GM21786 (cell line): Measurements from ENCODE around the gene NFAM1.

Source experiments
- ATAC-seq: cut with Tn5 transposase; IDR thresholded peaks from one replicate; pipeline ENCODE4 v1.9.1; 2021; ENCODE audit not compliant: unreplicated experiment

The NFAM1 gene

DNA sequence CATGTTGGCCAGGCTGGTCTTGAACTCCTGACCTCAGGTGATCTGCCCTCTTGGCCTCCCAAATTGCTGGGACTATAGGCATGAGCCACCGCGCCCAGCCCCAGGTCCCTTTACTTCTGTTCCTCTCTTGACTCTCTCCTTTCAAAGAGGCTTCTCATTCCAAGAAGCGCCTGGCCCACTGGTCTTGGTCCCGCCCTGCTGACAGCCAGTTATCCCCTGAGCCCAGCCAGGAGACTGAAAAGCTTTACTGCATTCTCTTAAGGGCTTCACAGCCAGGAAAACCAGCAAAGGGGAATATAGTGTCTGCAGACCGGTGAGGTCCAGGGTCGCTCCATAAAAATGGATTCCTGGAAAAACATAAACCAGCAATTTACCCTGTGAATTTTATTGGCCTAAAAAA lies 68.3 kb downstream of the NFAM1 start:
- no peak for ATAC-seq

- no peak for ATAC-seq
Observed at GRCh38 chr22:42361523-42361922, 70.7 kb downstream of the NFAM1 start.

DNA sequence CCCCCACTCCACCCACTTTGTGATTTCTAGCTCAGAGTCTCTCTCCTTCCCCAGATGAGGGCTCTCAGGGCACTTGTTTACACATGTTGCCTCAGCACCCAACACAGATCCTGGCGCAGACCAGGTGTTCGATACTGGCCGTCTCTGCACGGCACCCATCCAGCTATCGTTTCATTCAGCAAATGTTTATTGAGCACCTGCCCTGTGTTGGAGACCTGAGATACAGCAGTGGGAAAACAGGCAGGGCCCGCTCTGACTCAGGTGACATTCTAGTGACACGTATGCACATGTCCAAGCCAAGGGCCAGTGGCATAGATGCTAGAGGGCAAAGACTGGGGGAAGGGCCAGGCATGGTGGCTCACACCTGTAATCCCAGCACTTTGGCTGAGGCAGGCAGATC lies 71.9 kb downstream of the NFAM1 start:
- ATAC-seq: no peak

DNA sequence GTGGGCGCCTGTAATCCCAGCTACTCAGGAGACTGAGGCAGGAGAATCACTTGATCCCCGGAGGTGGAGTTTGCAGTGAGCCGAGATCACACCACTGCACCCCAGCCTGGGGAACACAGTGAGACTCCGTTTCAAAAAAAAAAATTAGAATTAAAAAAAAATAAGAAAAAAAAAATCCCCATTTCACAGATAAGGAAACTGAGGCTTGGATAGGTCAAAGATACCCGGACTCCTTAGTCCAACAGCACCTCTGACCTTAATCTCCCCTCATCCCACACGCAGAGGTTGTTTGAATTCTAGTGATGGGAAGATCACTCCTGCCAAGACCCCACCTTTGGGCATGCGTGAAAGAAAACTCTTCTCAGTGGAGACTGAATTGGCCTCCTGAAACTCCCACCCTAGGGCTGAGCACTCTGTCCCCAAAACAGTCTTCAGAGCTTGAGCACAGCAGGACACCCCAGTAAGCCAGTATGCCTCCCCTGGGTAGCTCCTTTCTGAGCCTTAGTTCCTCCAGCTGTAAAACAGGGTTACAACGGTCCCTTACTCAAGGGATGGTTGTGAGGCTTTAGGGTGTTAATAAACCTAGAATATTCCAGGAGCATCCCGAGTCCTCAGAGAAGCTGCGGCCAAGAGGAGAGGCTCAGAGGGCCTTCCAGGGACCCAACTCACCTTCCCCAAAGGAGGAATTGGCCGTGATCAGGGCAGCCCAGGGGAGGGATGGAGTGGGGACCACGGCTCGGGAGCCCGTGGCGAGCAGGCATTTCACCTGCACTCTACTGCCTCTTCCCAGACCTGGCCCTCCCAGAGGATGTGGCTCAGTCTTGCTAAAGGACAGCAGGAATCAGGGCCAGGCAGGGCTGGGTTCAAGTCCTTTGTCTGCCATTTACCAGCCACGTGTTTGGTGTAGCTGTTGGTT lies 73.3 kb downstream of the NFAM1 start:
- no peak for ATAC-seq

GRCh38 chr22:42357634-42358296 lies 74.4 kb downstream of the NFAM1 start:
- ATAC-seq: no peak

- ATAC-seq: no peak
Observed at GRCh38 chr22:42357221-42357620, 75.0 kb downstream of the NFAM1 start.

- no peak for ATAC-seq
Observed at GRCh38 chr22:42356533-42356932, 75.7 kb downstream of the NFAM1 start.

DNA sequence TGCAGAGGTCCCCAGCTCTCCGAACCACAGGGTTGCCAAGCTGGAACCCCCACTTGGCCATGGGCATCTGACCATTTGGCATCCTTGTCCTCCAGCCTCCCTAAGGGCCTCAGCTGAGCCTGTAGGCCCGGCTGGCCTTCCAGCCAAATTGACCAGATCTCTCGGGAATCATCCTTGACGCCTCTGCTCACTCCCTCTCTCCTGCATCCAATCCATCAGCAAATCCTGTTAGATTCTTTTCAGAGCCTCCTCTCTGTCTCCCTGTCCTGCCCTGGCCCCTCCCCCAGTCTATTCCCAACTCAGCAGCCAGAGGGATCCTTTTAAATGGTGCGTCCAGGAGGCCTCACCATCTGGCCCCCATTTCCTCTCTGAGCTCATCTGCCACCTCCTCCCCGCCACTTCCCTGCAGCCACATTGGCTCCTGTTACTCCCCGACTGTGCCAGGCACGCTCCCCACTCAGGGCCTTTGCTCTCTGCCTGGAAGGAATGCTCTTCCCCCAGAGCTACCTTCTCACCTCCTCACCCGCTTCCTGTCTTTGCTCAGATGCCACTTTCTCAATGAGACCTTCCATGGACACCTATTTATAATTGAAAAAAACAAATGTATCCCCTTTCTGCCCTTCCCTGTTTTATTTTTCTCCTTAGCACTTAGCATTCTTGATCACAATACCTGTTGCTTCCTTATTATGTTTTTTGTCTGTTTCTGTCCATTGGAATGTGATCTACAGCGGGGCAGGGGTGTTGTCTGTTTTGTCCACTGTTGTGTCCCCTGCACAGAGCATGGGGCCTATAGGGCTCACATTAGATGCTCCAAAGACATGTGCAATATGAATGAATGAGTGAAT lies 78.1 kb downstream of the NFAM1 start:
- no peak for ATAC-seq

GRCh38 chr22:42350373-42350772 lies 81.8 kb downstream of the NFAM1 start:
- ATAC-seq: no peak

DNA sequence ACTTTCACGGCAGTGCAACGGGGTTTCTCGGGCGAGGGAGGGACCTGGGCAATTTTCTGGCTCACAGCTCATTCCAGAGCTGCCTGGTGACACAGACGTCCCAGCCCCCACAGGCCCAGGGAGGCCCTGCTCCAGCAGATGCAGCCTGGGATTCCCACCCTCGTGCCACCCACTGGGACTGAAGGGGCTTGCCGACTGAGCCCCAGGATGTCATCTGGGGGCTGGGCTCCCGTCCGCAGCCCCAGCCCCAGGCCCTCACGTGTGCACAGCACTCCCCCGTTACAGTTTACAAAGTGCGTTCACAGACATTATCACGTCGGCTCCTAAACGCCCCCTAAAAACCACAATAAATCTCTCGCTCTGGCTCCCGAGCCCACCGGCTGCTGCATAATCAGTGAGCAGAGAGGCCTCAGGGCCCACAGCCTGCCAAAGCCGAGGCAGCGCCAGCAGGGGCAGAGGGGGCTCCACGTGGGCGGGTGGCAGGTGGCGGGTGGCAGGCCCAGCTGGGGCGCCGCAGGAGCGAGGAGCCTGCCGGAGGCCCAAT lies 84.8 kb downstream of the NFAM1 start:
- ATAC-seq: no peak

GRCh38 chr22:42346722-42347121 lies 85.5 kb downstream of the NFAM1 start:
- no peak for ATAC-seq

- no peak for ATAC-seq
Observed at GRCh38 chr22:42345458-42345857, 86.7 kb downstream of the NFAM1 start.

- no peak for ATAC-seq
Observed at GRCh38 chr22:42344361-42344905, 87.8 kb downstream of the NFAM1 start.

GRCh38 chr22:42343531-42344081 lies 88.6 kb downstream of the NFAM1 start:
- ATAC-seq: no peak

DNA sequence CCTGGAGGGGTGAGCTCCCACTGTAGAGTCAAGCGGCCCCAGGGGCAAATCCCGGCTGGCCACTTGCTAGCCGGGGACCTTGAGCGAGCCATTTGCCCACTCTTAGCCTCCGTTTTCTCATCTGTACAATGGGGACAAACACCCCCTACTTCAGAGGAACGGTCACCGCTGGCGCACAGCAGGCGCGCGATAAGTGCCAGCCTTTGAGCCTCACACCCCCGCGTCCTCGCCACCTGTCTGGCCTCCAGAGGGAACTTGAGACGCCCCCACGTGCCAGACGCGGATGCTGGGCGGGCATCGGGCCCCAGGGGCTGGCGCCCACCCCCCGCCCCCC lies 89.1 kb downstream of the NFAM1 start:
- no peak for ATAC-seq

DNA sequence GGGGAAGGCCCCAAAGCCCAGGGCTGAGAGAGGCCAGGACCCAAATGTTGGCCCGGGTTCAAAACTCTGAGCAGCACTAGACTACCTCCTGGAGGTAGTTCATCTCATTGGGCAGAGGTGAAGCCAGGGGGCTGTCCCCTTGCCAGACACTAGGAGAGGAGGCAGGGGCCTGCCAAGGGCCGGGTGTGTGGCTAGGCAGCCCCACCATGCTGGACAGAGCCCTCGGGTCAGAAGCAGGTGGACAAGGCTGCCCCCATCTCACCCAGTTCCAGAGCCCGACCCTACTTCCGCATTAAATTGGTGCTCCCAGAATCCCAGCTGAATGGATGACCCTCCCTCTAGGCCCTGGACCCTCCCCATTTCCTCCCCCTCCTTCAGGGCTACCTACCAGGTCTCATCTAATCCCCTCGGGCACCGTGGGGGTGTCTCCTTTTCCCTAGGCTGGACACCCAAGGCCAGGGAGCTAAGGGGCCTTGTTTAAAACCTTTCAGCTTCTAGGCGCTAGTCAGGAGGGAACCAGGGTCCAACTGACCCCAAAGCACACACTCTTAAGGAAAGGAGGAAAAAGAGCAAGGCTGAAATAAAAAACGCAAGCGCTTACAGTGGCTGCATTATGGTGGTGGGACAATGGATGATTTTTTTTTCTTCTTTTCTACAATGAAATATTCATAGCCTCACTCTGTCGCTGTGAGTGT lies 89.6 kb downstream of the NFAM1 start:
- ATAC-seq: no peak

- ATAC-seq: no peak
Observed at GRCh38 chr22:42341779-42342178, 90.4 kb downstream of the NFAM1 start.

DNA sequence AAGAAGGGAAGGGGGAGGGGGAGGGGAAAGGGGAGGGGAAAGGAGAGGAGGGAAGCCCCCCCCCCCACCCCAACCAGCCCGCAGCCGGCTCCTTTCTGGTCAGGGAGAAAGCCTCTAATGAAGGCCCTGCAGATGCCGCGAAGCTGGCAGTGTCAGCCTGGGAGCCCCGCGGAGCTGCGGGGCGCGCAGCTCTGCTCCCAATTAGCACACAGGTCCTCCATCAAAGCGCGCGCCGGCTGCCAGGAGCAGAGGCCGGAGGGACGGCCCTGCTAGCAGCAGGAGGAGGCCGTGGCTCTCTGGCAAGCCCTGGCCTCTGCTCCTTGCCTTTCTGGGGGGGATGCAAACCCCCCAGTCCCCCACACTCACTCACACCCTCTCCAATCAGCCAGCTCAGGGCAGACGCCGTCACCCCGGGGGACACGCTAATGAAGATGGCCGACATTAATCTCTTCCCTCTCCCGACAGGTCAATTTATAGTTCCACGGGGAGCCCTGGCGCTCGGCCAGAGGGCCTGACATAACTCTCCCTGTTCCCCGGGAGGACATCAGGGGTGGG lies 91.3 kb downstream of the NFAM1 start:
- ATAC-seq: no peak

DNA sequence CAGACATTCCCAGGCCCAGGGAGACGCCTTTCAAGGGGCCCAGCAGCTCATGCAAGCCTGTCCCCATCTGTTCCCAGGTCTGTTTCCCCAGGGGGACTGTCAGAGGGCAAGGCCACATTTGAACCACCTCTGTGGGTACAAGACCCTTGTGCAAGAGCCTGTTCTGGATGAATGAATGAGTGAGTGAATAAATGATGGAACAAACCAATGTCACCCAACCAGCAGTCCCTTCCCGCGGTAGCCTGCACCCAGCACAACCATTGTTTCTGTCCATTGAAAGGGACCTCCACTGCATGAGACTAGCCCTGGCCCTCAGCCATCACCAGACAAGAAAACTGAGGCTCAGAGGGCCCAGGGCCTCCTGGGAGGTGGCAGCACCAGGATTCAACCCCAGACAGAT lies 92.1 kb downstream of the NFAM1 start:
- no peak for ATAC-seq

- ATAC-seq: no peak
Observed at GRCh38 chr22:42338479-42338878, 93.7 kb downstream of the NFAM1 start.
